ENCODE measurements around the gene ARIH1. TPM values are rescaled to one million over a fixed set of nuclear protein-coding genes. Genes with fewer than 3 reads are reported as not detected.

Gene ARIH1
- polyA plus RNA-seq, 1 of the 3 experiments (the other 2 are of a cell fraction), result 48.3 TPM

DNA sequence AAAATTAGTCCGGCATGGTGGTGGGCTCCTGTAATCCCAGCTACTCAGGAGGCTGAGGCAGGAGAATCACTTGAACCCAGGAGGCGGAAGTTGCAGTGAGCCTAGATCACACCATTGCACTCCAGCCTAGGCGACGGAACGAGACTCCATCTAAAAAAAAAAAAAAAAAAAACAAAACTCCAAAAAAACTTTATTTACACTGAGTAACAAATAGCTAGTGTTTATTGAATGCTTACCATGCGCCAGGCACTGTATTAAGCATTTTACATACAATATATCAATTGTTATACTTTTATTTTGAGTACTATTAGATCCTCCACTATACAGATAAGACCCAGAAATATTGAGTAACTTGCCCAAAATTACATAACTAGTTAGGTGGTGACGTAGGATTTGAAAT, 17.4 kb upstream of the ARIH1 start:
- no peaks in the 10 kb centered on the region for H3K27me3 ChIP-seq (ENCODE audit: insufficient read depth)
- no peaks in the 10 kb centered on the region for H3F3A ChIP-seq (replicated peaks; ENCODE audit: insufficient read depth)
- ChIA-PET POLR2A (no interaction called here), CTCF (no interaction called here)
- H3K9me2 ChIP-seq, result no peaks in the 10 kb centered on the region
- H3K9me3 ChIP-seq, result no peaks in the 10 kb centered on the region
- no peak overlapping the region for H3K9ac ChIP-seq
- H2AFZ ChIP-seq (ENCODE audit: low read depth), result no peak overlapping the region
- no peaks in the 10 kb centered on the region for H3K79me2 ChIP-seq (ENCODE audit: insufficient read depth)
- WGBS (ENCODE audit: low lambda C conversion rate), result 85% methylated on average over 7 of the region's 7 CpGs
- H3K4me2 ChIP-seq, result no peak overlapping the region
- no peaks in the 10 kb centered on the region for H4K20me1 ChIP-seq (ENCODE audit: insufficient read depth)
- no peaks in the 10 kb centered on the region; a peak in 1 of 4 replicates for H3K4me1 ChIP-seq (ENCODE audit: control insufficient read depth in 1 of 2, insufficient read depth in 2 of 2, low read depth in 1 of 2, low read length in 1 of 2)
- no peaks in the 10 kb centered on the region for H3K36me3 ChIP-seq (replicated peaks in 1 of 2; ENCODE audit: control insufficient read depth in 1 of 2, insufficient read depth in 2 of 2, low read length in 1 of 2)
- no peak overlapping the region for H3K27ac ChIP-seq (ENCODE audit: low read depth in 2 of 2, low read length in 1 of 2)
- H3K4me3 ChIP-seq (ENCODE audit: low read depth in 2 of 2, low read length in 1 of 2), result no peak overlapping the region
- DNase-seq, result no peak
- TF ChIP-seq RCOR1 (IDR thresholded peaks at IDR 0.05; ENCODE audit: low read length), result no peak
- TF ChIP-seq YY1 (IDR thresholded peaks at IDR 0.05; ENCODE audit: low read depth), result no peak
- TF ChIP-seq, protein P1, sequence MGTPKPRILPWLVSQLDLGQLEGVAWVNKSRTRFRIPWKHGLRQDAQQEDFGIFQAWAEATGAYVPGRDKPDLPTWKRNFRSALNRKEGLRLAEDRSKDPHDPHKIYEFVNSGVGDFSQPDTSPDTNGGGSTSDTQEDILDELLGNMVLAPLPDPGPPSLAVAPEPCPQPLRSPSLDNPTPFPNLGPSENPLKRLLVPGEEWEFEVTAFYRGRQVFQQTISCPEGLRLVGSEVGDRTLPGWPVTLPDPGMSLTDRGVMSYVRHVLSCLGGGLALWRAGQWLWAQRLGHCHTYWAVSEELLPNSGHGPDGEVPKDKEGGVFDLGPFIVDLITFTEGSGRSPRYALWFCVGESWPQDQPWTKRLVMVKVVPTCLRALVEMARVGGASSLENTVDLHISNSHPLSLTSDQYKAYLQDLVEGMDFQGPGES (IDR thresholded peaks at IDR 0.05; ENCODE audit: low read depth, low read length), result no peak
- no peak for TF ChIP-seq MEF2A (IDR thresholded peaks at IDR 0.05; ENCODE audit: borderline replicate concordance, low read depth)

- CTCF ChIA-PET, result interaction anchor here (0.6 to 1.9 kb wide), 2 partner anchors 13 to 138 kb away, joined by 3 to 8 read pairs; no protein-coding TSS in a partner anchor
- 100% methylated on average over 3 of the region's 3 CpGs for WGBS (ENCODE audit: low lambda C conversion rate)
- DNase-seq, result no peak
Measured at GRCh38 chr15:72460402-72460801, 13.7 kb upstream of the ARIH1 start.

More at GRCh38 chr15:72460402-72460801, 13.7 kb upstream of the ARIH1 start:
- no peaks in the 10 kb centered on the region; a peak in 1 of 4 replicates for H3K4me1 ChIP-seq (ENCODE audit: control insufficient read depth in 1 of 2, insufficient read depth in 2 of 2, low read depth in 1 of 2, low read length in 1 of 2)
- no peak overlapping the region for H2AFZ ChIP-seq (ENCODE audit: low read depth)
- H4K20me1 ChIP-seq (ENCODE audit: insufficient read depth), result no peaks in the 10 kb centered on the region
- no peaks in the 10 kb centered on the region for H3K36me3 ChIP-seq (replicated peaks in 1 of 2; ENCODE audit: control insufficient read depth in 1 of 2, insufficient read depth in 2 of 2, low read length in 1 of 2)
- POLR2A ChIA-PET, result no interaction called here
- H3K9me3 ChIP-seq, result no peaks in the 10 kb centered on the region
- H3K4me3 ChIP-seq (ENCODE audit: low read depth in 2 of 2, low read length in 1 of 2), result no peak overlapping the region
- H3K4me2 ChIP-seq, result no peak overlapping the region
- H3K27me3 ChIP-seq (ENCODE audit: insufficient read depth), result no peaks in the 10 kb centered on the region
- H3K9ac ChIP-seq, result no peak overlapping the region
- TF ChIP-seq TCF12 (IDR thresholded peaks at IDR 0.05), result no peak
- TF ChIP-seq, protein P2, sequence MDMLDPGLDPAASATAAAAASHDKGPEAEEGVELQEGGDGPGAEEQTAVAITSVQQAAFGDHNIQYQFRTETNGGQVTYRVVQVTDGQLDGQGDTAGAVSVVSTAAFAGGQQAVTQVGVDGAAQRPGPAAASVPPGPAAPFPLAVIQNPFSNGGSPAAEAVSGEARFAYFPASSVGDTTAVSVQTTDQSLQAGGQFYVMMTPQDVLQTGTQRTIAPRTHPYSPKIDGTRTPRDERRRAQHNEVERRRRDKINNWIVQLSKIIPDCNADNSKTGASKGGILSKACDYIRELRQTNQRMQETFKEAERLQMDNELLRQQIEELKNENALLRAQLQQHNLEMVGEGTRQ (IDR thresholded peaks at IDR 0.05; ENCODE audit: borderline replicate concordance, low read depth, low read length), result no peak
- no peak for TF ChIP-seq NRF1 (IDR thresholded peaks at IDR 0.05; ENCODE audit: low read depth, low read length)
- TF ChIP-seq GABPA (IDR thresholded peaks at IDR 0.05; ENCODE audit: low read depth), result no peak
- TF ChIP-seq, protein P1 (IDR thresholded peaks at IDR 0.05; ENCODE audit: low read depth, low read length), result no peak
- TF ChIP-seq TAF1 (IDR thresholded peaks at IDR 0.05; ENCODE audit: borderline replicate concordance, low read depth, low read length), result no peak
- TF ChIP-seq RCOR1 (IDR thresholded peaks at IDR 0.05; ENCODE audit: low read length), result no peak
- no peak for TF ChIP-seq TEAD4 (IDR thresholded peaks at IDR 0.05; ENCODE audit: borderline replicate concordance, insufficient read depth)
- no peak for TF ChIP-seq FOXJ3 (CRISPR knock-in tag; IDR thresholded peaks at IDR 0.05)
- TF ChIP-seq SIN3A (IDR thresholded peaks at IDR 0.05; ENCODE audit: borderline replicate concordance, low read depth, low read length), result no peak
- no peak for TF ChIP-seq RFX5 (IDR thresholded peaks at IDR 0.05; ENCODE audit: low read length)
- no peak for TF ChIP-seq FOXM1 (IDR thresholded peaks at IDR 0.05; ENCODE audit: low read depth)
- TF ChIP-seq FOSL2 (IDR thresholded peaks at IDR 0.05; ENCODE audit: borderline replicate concordance, low read depth), result no peak
- TF ChIP-seq, protein P3, sequence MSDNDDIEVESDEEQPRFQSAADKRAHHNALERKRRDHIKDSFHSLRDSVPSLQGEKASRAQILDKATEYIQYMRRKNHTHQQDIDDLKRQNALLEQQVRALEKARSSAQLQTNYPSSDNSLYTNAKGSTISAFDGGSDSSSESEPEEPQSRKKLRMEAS (IDR thresholded peaks at IDR 0.05; ENCODE audit: low read depth), result no peak
- no peak for TF ChIP-seq EZH2phosphoT487 (IDR thresholded peaks at IDR 0.05; ENCODE audit: borderline replicate concordance, low read depth)
- TF ChIP-seq NFIC (IDR thresholded peaks at IDR 0.05; ENCODE audit: borderline replicate concordance), result no peak
- no peak for TF ChIP-seq USF1 (IDR thresholded peaks at IDR 0.05; ENCODE audit: borderline replicate concordance, low read depth)
- TF ChIP-seq CHD2 (IDR thresholded peaks at IDR 0.05; ENCODE audit: low read length, partially characterized antibody), result no peak
- no peak for TF ChIP-seq MEF2A (IDR thresholded peaks at IDR 0.05; ENCODE audit: borderline replicate concordance, low read depth)
- H3K79me2 ChIP-seq (ENCODE audit: insufficient read depth), result no peaks in the 10 kb centered on the region
- H3K9me2 ChIP-seq, result no peaks in the 10 kb centered on the region
- no peak overlapping the region for H3K27ac ChIP-seq (ENCODE audit: low read depth in 2 of 2, low read length in 1 of 2)
- no peaks in the 10 kb centered on the region for H3F3A ChIP-seq (replicated peaks; ENCODE audit: insufficient read depth)

Measured in SK-N-SH (cell line).